Liver (tissue), 3 donors: ENCODE measurements around the gene TBC1D3L.
"Not testable (repeated sequence)": the region's sequence is repeated elsewhere in the genome, so short reads cannot be mapped to it uniquely, and the experiment has no call there.

ENCODE experiments used
- JUND ChIP-seq, 2 donors: IDR thresholded peaks; 2 replicates each; pipeline ENCODE4 v1.6.1; 2016; ENCODE audit warnings: antibody characterized with exemption in 2 of 2
- RXRA ChIP-seq, 2 donors: IDR thresholded peaks; 2 replicates each; pipeline ENCODE4 v1.6.1; 2017 to 2018; ENCODE audit warnings: antibody characterized with exemption in 2 of 2, mild to moderate bottlenecking in 1 of 2
- TF ChIP-seq, protein P1 (sequence below): fragments of 150-350 bp; IDR thresholded peaks from 2 replicates; pipeline ENCODE4 v1.5.1; 2017; ENCODE audit warnings: improper control_type of control experiment, low read depth, low read length; ENCODE audit not compliant: missing input control
- donor health status: healthy.
- donor health status: healthy.

DNA sequence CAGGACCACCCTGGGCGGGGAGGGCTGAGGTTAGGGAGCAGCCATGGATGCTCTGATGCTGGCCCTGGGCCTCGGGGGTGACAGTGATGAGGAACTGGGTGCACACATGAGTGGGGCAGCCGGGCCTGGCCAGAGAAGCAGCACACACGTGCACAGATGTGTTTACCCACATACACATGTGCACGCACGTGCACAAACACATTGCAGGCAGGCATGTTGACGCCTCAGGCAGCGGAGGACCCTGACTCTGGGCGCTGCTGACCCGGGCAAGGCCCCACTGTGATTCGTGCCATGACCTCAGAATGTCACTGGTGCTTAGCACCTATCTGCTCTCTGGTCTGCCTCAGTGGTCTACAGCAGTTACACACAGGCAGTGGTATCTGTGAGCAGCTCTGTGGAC lies 14.8 kb upstream of the TBC1D3L start, which contains the start of gene TBC1D3D:
- not testable (repeated sequence) for TF ChIP-seq JUND, RXRA (IDR thresholded peaks at IDR 0.05)
- TF ChIP-seq, protein P1, sequence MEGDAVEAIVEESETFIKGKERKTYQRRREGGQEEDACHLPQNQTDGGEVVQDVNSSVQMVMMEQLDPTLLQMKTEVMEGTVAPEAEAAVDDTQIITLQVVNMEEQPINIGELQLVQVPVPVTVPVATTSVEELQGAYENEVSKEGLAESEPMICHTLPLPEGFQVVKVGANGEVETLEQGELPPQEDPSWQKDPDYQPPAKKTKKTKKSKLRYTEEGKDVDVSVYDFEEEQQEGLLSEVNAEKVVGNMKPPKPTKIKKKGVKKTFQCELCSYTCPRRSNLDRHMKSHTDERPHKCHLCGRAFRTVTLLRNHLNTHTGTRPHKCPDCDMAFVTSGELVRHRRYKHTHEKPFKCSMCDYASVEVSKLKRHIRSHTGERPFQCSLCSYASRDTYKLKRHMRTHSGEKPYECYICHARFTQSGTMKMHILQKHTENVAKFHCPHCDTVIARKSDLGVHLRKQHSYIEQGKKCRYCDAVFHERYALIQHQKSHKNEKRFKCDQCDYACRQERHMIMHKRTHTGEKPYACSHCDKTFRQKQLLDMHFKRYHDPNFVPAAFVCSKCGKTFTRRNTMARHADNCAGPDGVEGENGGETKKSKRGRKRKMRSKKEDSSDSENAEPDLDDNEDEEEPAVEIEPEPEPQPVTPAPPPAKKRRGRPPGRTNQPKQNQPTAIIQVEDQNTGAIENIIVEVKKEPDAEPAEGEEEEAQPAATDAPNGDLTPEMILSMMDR = not testable (repeated sequence)
